Transverse colon (tissue), 3 donors: Measurements from ENCODE around the gene TRAF6.

ENCODE experiments used
- EP300 ChIP-seq: sonication (generic); formaldehyde crosslinking; IDR thresholded peaks from one replicate; pipeline ENCODE4 v1.6.1; 2017; ENCODE audit warnings: antibody characterized with exemption, low read depth
- POLR2A ChIP-seq: fragments of 450-650 bp; IDR thresholded peaks from one replicate; pipeline ENCODE4 v1.6.1; 2016; ENCODE audit warnings: antibody characterized with exemption, mild to moderate bottlenecking, moderate library complexity
- TF ChIP-seq, protein P1 (sequence below), 5 experiments: fragments of 200-600 bp in 3 of 5; fragments of 450-650 bp in 2 of 5; sonication (generic) in 3 of 5; IDR thresholded peaks; 1 replicate in 2 of 5; 2 replicates in 3 of 5; pipeline ENCODE4 v1.5.1; 2016 to 2017; ENCODE audit warnings: antibody characterized with exemption in 5 of 5, inconsistent platforms in 3 of 5, mild to moderate bottlenecking in 2 of 5, moderate library complexity in 1 of 5

DNA sequence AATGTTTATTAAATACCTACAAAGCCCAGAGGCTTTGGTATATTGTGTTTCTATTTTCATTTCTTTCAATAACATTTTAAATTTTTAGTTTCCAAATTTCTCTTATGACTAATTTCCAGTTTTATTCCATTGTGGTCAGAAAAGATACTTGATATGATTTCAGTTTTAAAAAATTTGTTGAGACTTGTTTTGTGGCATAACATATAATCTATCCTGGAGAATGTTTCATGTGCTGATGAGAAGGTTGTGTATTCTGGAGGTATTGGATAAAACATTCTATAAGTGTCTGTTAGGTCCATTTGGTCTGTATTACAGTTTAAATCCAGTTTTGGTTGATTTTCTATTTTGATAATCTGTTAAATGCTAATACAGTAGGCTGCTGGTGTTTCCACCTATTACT, 47.9 kb upstream of the TRAF6 start:
- TF ChIP-seq EP300, result no peak
- TF ChIP-seq, protein P1, sequence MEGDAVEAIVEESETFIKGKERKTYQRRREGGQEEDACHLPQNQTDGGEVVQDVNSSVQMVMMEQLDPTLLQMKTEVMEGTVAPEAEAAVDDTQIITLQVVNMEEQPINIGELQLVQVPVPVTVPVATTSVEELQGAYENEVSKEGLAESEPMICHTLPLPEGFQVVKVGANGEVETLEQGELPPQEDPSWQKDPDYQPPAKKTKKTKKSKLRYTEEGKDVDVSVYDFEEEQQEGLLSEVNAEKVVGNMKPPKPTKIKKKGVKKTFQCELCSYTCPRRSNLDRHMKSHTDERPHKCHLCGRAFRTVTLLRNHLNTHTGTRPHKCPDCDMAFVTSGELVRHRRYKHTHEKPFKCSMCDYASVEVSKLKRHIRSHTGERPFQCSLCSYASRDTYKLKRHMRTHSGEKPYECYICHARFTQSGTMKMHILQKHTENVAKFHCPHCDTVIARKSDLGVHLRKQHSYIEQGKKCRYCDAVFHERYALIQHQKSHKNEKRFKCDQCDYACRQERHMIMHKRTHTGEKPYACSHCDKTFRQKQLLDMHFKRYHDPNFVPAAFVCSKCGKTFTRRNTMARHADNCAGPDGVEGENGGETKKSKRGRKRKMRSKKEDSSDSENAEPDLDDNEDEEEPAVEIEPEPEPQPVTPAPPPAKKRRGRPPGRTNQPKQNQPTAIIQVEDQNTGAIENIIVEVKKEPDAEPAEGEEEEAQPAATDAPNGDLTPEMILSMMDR (IDR thresholded peaks at IDR 0.05), result no peak
- TF ChIP-seq POLR2A, result no peak
